CD14-positive monocyte (primary cell): Measurements from ENCODE around the gene PTGER1. TPM values are rescaled to one million over a fixed set of nuclear protein-coding genes. Genes with fewer than 3 reads are reported as not detected.

ENCODE experiments used
- DNase-seq, 3 donors: peaks; one replicate each; pipeline ENCODE4 v3.0.0-alpha.2; 2011 to 2022
- H2AFZ ChIP-seq: 2 replicates; pipeline ENCODE4 v1.6.0; 2012; ENCODE audit warnings: mild to moderate bottlenecking, low read depth, low read length, inconsistent platforms; ENCODE audit not compliant: insufficient read depth, poor library complexity, severe bottlenecking
- H3K27ac ChIP-seq, 2 donors: 1 replicate in 1 of 2; 2 replicates in 1 of 2; pipeline ENCODE4 v1.5.1; 2012 to 2013; ENCODE audit warnings: low read length in 2 of 2, control low read depth in 1 of 2, inconsistent platforms in 1 of 2, low read depth in 1 of 2, mild to moderate bottlenecking in 1 of 2
- H3K27me3 ChIP-seq, 2 donors: one replicate each; pipeline versions ENCODE4 v1.6.0 to v1.6.1; 2011 to 2013; ENCODE audit warnings: low read length in 2 of 2; ENCODE audit not compliant: control insufficient read depth in 2 of 2, insufficient read depth in 2 of 2
- H3K36me3 ChIP-seq, 2 donors: replicated peaks in 1 of 2; 1 replicate in 1 of 2; 2 replicates in 1 of 2; pipeline versions ENCODE4 v1.5.1 to v1.6.1; 2012 to 2013; ENCODE audit warnings: low read length in 2 of 2, control low read depth in 1 of 2, inconsistent platforms in 1 of 2, mild to moderate bottlenecking in 1 of 2; ENCODE audit not compliant: insufficient read depth in 2 of 2, control insufficient read depth in 1 of 2
- H3K4me1 ChIP-seq, 2 donors: 1 replicate in 1 of 2; 2 replicates in 1 of 2; pipeline versions ENCODE4 v1.5.1 to v1.6.1; 2012 to 2013; ENCODE audit warnings: low read length in 2 of 2, control low read depth in 1 of 2, inconsistent platforms in 1 of 2, mild to moderate bottlenecking in 1 of 2, moderate library complexity in 1 of 2; ENCODE audit not compliant: insufficient read depth in 2 of 2, control insufficient read depth in 1 of 2
- H3K4me2 ChIP-seq: replicated peaks from 2 replicates; pipeline ENCODE3; 2012; ENCODE audit warnings: low read length, moderate library complexity, mild to moderate bottlenecking; ENCODE audit not compliant: poor library complexity, severe bottlenecking; ENCODE audit errors: extremely low read depth
- H3K4me3 ChIP-seq, 3 experiments: fragments of 200-600 bp in 1 of 3; sonication (generic) in 1 of 3; replicated peaks in 1 of 3; 1 replicate in 2 of 3; 2 replicates in 1 of 3; pipeline ENCODE4 v1.5.1; 2011 to 2013; ENCODE audit warnings: low read length in 3 of 3, mild to moderate bottlenecking in 3 of 3, control low read depth in 2 of 3, low read depth in 2 of 3, inconsistent platforms in 1 of 3, moderate library complexity in 1 of 3
- H3K79me2 ChIP-seq: 2 replicates; pipeline ENCODE4 v1.6.0; 2012; ENCODE audit warnings: mild to moderate bottlenecking, control low read depth, inconsistent platforms, low read length, moderate library complexity; ENCODE audit not compliant: insufficient read depth
- H3K9ac ChIP-seq: 2 replicates; pipeline ENCODE4 v1.6.0; 2017; ENCODE audit warnings: low read length, mild to moderate bottlenecking; ENCODE audit not compliant: insufficient read depth, poor library complexity, severe bottlenecking
- H3K9me3 ChIP-seq, 2 donors: replicated peaks in 1 of 2; 1 replicate in 1 of 2; 2 replicates in 1 of 2; pipeline versions ENCODE4 v1.5.1 to v1.6.1; 2012 to 2013; ENCODE audit warnings: low read length in 2 of 2, control low read depth in 1 of 2; ENCODE audit not compliant: control insufficient read depth in 1 of 2, insufficient read depth in 1 of 2
- H4K20me1 ChIP-seq: 2 replicates; pipeline ENCODE4 v1.6.0; 2012; ENCODE audit warnings: mild to moderate bottlenecking, low read length, control low read depth, moderate library complexity; ENCODE audit not compliant: insufficient read depth
- H3K27ac Mint-ChIP-seq, 7 donors: one replicate each; pipeline ENCODE4 v1.8.0; 2020; ENCODE audit warnings: mild to moderate bottlenecking in 7 of 7, mixed read lengths in 7 of 7, moderate library complexity in 6 of 7, inconsistent platforms in 2 of 7
- H3K27me3 Mint-ChIP-seq, 3 donors: one replicate each; pipeline ENCODE4 v1.8.0; 2021 to 2022; ENCODE audit warnings: low read depth in 3 of 3, mild to moderate bottlenecking in 3 of 3, mixed read lengths in 3 of 3, moderate library complexity in 3 of 3, inconsistent platforms in 1 of 3
- H3K36me3 Mint-ChIP-seq, 2 donors: one replicate each; pipeline ENCODE4 v1.8.0; 2020; ENCODE audit warnings: mixed read lengths in 2 of 2, inconsistent platforms in 1 of 2, mild to moderate bottlenecking in 1 of 2
- H3K4me1 Mint-ChIP-seq: one replicate; pipeline ENCODE4 v1.8.0; 2020; ENCODE audit warnings: mild to moderate bottlenecking, mixed read lengths
- H3K4me3 Mint-ChIP-seq, 2 donors: one replicate each; pipeline ENCODE4 v1.8.0; 2020; ENCODE audit warnings: mild to moderate bottlenecking in 2 of 2, mixed read lengths in 2 of 2, moderate library complexity in 1 of 2
- H3K9me3 Mint-ChIP-seq, 7 donors: one replicate each; pipeline ENCODE4 v1.8.0; 2020 to 2022; ENCODE audit warnings: mixed read lengths in 7 of 7, mild to moderate bottlenecking in 6 of 7, moderate library complexity in 6 of 7, inconsistent platforms in 2 of 7
- CTCF ChIP-seq: fragments of 200-600 bp; IDR thresholded peaks from one replicate; pipeline ENCODE4 v1.8.0; 2022; ENCODE audit warnings: antibody characterized with exemption, mild to moderate bottlenecking
- whole genome bisulfite sequencing: methylation state at CpG from one replicate; pipeline ENCODE4 v1.1.5; 2013; ENCODE audit warnings: missing lambda C conversion rate; ENCODE audit not compliant: insufficient coverage; 5-methylcytosine and 5-hydroxymethylcytosine counted together
- intact Hi-C, 2 donors: fragments of 100-400 bp; cut with micrococcal nuclease; formaldehyde crosslinking; loops; one replicate each; pipeline versions ENCODE4 v1.15.0 to v1.15.1; 2023
- polyA plus RNA-seq, 3 donors: library from polyadenylated mRNA; depleted of rRNA in 1 of 3; unstranded in 2 of 3; stranded (reverse) in 1 of 3; fragments of 300-500 nt in 2 of 3; fragments of >200 nt in 1 of 3; fragmentation: Illumina TruSeq in 2 of 3; gene quantifications; 1 replicate in 2 of 3; 2 replicates in 1 of 3; pipeline ENCODE4 v1.2.3, GENCODE V29; 2012 to 2021

PTGER1 gene
- polyA plus RNA-seq, 3 donors: not detected

DNA sequence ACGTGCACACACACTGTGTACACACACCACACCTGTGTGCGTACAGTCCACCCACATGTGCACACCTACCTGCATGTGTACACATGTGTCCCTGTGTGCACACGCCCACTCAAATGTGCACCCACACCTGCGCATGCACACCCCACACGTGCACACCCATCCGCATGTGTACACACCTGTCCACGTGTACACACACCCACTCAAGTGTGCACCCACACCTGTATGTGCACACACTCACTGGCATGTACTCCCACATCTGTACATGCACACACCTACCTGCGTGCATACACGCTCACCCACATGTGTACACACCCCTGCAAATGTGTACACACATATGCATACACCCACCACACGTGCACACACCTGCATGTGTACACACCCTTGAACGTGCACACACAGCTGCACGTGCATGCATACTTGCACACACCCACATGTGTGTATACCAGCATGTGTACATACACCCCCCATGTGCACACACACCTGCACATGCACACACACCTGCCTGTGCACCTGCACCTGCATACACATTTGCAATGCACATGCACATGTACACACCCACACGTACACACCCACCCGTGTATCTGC, 31.4 kb downstream of the PTGER1 start:
- peaks cover 28% of the 10 kb centered on the region for H3K4me1 Mint-ChIP-seq
- no peak for TF ChIP-seq CTCF
- Histone ChIP-seq H3K36me3 (peaks cover 63 to 76% of the 10 kb centered on the region in 2 donors), H4K20me1 (peaks cover 45% of the 10 kb centered on the region), H3K4me2 (no peak overlapping the region), H3K27ac (no peak overlapping the region), H3K27me3 (no peaks in the 10 kb centered on the region), H3K9ac (no peak overlapping the region), H3K4me3 (no peak overlapping the region), H3K9me3 (no peaks in the 10 kb centered on the region), H3K79me2 (peaks cover 77% of the 10 kb centered on the region), H3K4me1 (peaks cover 26 to 30% of the 10 kb centered on the region in 2 donors), H2AFZ (no peak overlapping the region)
- H3K27me3 Mint-ChIP-seq: no peaks in the 10 kb centered on the region
- H3K9me3 Mint-ChIP-seq: no peaks in the 10 kb centered on the region
- DNase-seq: no peak
- H3K27ac Mint-ChIP-seq: peak overlapping the region in 1 of 7 donors; percentile 33
- intact Hi-C loops: no loop called here
- WGBS: over 99% methylated on average over 12 of the region's 14 CpGs
- no peak overlapping the region for H3K4me3 Mint-ChIP-seq
- peaks cover 60 to 77% of the 10 kb centered on the region in 2 donors for H3K36me3 Mint-ChIP-seq

DNA sequence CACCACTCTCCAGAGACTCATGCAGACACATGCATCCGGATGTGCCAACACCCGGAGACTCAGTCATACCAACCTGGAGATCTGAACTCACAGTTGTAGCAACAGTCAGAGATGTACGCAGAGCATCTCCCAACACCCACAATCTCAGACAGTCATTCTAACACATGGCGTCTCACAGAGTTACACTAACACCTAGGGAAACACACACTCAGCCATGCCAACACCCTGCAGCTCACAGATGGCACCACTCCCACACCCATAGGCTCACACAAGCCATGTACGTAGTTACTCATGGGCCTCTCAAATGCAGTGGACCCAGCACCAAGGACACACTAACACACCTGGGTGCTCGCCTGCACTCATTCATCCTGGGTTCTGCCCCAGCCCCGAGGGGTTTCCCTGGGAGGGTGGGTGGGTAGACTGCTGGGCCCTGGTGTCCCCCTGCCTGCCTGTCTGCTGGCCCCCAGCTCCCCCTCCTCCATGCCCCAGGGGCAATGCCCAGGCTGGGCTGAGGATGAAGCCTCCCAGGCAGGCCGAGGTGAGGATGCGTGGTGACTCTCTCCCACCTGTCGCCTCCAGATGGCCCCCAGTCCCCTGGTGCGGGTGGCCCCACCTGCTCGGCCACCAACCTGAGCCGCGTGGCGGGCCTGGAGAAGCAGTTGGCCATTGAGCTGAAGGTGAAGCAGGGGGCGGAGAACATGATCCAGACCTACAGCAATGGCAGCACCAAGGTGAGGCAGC, 32.1 kb downstream of the PTGER1 start:
- H3K9me3 Mint-ChIP-seq: no peaks in the 10 kb centered on the region
- H3K27me3 ChIP-seq: no peaks in the 10 kb centered on the region
- H3K27ac ChIP-seq: no peak overlapping the region
- H3K4me2 ChIP-seq: no peak overlapping the region
- WGBS: 99% methylated on average over 12 of the region's 16 CpGs
- H3K4me1 Mint-ChIP-seq: peaks cover 34% of the 10 kb centered on the region
- DNase-seq: no peak
- H3K4me3 Mint-ChIP-seq: no peak overlapping the region
- peak overlapping the region in 3 of 7 donors; percentile 9 to 78 (median 71) for H3K27ac Mint-ChIP-seq
- H3K9me3 ChIP-seq: no peaks in the 10 kb centered on the region
- H3K36me3 Mint-ChIP-seq: peaks cover 55 to 70% of the 10 kb centered on the region in 2 donors
- no peak overlapping the region for H2AFZ ChIP-seq
- intact Hi-C loops: no loop called here
- H3K79me2 ChIP-seq: peaks cover 77% of the 10 kb centered on the region
- H3K36me3 ChIP-seq: peaks cover 58 to 69% of the 10 kb centered on the region in 2 donors
- H3K27me3 Mint-ChIP-seq: no peaks in the 10 kb centered on the region
- H3K4me3 ChIP-seq: no peak overlapping the region
- no peak overlapping the region for H3K9ac ChIP-seq
- peaks cover 32 to 36% of the 10 kb centered on the region in 2 donors for H3K4me1 ChIP-seq
- H4K20me1 ChIP-seq: peaks cover 38% of the 10 kb centered on the region
- TF ChIP-seq CTCF: no peak
